Measurements from ENCODE around the gene EPB41L4B. TPM values are rescaled to one million over a fixed set of nuclear protein-coding genes. Genes with fewer than 3 reads are reported as not detected.
A peak's percentile ranks its signal among the peaks of the same experiment; 100 is the strongest.

EPB41L4B gene
- total and polyA plus RNA-seq, 4 donors, result 6.0 to 14.5 (median 12.2) TPM

- 75 to 82% methylated on average over 2 of the region's 2 CpGs for WGBS, 2 donors
- ATAC-seq (ENCODE audit: insufficient read depth, low FRiP score) (no peak), DNase-seq (peak in 2 of 3 donors; percentile 19 to 23)
- TF ChIP-seq, protein P1, sequence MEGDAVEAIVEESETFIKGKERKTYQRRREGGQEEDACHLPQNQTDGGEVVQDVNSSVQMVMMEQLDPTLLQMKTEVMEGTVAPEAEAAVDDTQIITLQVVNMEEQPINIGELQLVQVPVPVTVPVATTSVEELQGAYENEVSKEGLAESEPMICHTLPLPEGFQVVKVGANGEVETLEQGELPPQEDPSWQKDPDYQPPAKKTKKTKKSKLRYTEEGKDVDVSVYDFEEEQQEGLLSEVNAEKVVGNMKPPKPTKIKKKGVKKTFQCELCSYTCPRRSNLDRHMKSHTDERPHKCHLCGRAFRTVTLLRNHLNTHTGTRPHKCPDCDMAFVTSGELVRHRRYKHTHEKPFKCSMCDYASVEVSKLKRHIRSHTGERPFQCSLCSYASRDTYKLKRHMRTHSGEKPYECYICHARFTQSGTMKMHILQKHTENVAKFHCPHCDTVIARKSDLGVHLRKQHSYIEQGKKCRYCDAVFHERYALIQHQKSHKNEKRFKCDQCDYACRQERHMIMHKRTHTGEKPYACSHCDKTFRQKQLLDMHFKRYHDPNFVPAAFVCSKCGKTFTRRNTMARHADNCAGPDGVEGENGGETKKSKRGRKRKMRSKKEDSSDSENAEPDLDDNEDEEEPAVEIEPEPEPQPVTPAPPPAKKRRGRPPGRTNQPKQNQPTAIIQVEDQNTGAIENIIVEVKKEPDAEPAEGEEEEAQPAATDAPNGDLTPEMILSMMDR (IDR thresholded peaks at IDR 0.05; ENCODE audit: control extremely low read depth, extremely low read depth), result no peak
- Histone ChIP-seq H3K36me3 (ENCODE audit: control insufficient read depth in 4 of 4, insufficient read depth in 4 of 4, low read length in 4 of 4) (no peaks in the 10 kb centered on the region), H3K27ac (ENCODE audit: low read depth in 1 of 2, low read length in 1 of 2) (no peak overlapping the region), H3K9ac (ENCODE audit: insufficient read depth in 1 of 2, low read length in 2 of 2) (no peak overlapping the region), H3K4me3 (no peak overlapping the region), H3K4me1 (ENCODE audit: control insufficient read depth in 5 of 5, insufficient read depth in 5 of 5, low read length in 5 of 5) (no peaks in the 10 kb centered on the region), H3K27me3 (ENCODE audit: control insufficient read depth in 3 of 3, insufficient read depth in 3 of 3, low read length in 2 of 3) (peaks cover 0 to 2% (median 0%) of the 10 kb centered on the region in 3 donors), H3K9me3 (ENCODE audit: control insufficient read depth in 4 of 4, insufficient read depth in 3 of 4, low read length in 3 of 4) (peaks cover 0 to 2% (median 0%) of the 10 kb centered on the region in 4 donors)
Observed at GRCh38 chr9:109242014-109242413, 78.8 kb downstream of the EPB41L4B start.

DNA sequence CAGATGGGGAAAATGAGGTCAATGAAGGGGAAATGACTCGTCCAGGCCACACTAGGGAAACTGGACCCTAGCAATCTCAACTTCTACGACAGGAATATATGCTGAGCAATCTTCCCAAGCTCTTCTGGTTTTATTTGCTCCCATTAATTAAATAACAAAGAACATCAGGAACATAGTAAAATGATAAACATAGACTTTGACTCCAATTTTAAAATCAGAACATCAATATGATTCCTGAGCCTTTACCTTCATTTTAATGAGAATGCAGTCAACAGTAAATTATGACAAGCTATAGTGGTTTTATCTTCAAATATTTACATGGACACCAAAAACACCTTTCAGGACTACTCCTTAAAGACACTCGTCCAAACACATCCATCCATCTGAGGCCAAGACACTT, 79.7 kb downstream of the EPB41L4B start:
- WGBS, 2 donors, result 84% methylated on average over 3 of the region's 3 CpGs
- no peak for ATAC-seq (ENCODE audit: insufficient read depth, low FRiP score)

GRCh38 chr9:109239240-109239639, 81.6 kb downstream of the EPB41L4B start:
- Histone ChIP-seq H3K4me1 (ENCODE audit: control insufficient read depth in 5 of 5, insufficient read depth in 5 of 5, low read length in 5 of 5) (no peaks in the 10 kb centered on the region), H3K36me3 (ENCODE audit: control insufficient read depth in 4 of 4, insufficient read depth in 4 of 4, low read length in 4 of 4) (no peaks in the 10 kb centered on the region), H3K9ac (ENCODE audit: insufficient read depth in 1 of 2, low read length in 2 of 2) (no peak overlapping the region), H3K4me3 (no peak overlapping the region), H3K27ac (ENCODE audit: low read depth in 1 of 2, low read length in 1 of 2) (no peak overlapping the region), H3K27me3 (ENCODE audit: control insufficient read depth in 3 of 3, insufficient read depth in 3 of 3, low read length in 2 of 3) (no peaks in the 10 kb centered on the region), H3K9me3 (ENCODE audit: control insufficient read depth in 4 of 4, insufficient read depth in 3 of 4, low read length in 3 of 4) (peaks cover 0 to 2% (median 0%) of the 10 kb centered on the region in 4 donors)
- TF ChIP-seq, protein P1 (IDR thresholded peaks at IDR 0.05; ENCODE audit: control extremely low read depth, extremely low read depth), result no peak
- WGBS, 2 donors, result 95 to 96% methylated on average over 3 of the region's 3 CpGs
- ATAC-seq (ENCODE audit: insufficient read depth, low FRiP score) (no peak), DNase-seq (no peak)

More for the DNA sequence above, 79.7 kb downstream of the EPB41L4B start:
- Histone ChIP-seq H3K27ac (ENCODE audit: low read depth in 1 of 2, low read length in 1 of 2) (no peak overlapping the region), H3K4me1 (ENCODE audit: control insufficient read depth in 5 of 5, insufficient read depth in 5 of 5, low read length in 5 of 5) (no peaks in the 10 kb centered on the region), H3K4me3 (no peak overlapping the region), H3K9ac (ENCODE audit: insufficient read depth in 1 of 2, low read length in 2 of 2) (no peak overlapping the region), H3K36me3 (ENCODE audit: control insufficient read depth in 4 of 4, insufficient read depth in 4 of 4, low read length in 4 of 4) (no peaks in the 10 kb centered on the region), H3K27me3 (ENCODE audit: control insufficient read depth in 3 of 3, insufficient read depth in 3 of 3, low read length in 2 of 3) (peaks cover 0 to 2% (median 0%) of the 10 kb centered on the region in 3 donors), H3K9me3 (ENCODE audit: control insufficient read depth in 4 of 4, insufficient read depth in 3 of 4, low read length in 3 of 4) (peaks cover 0 to 2% (median 0%) of the 10 kb centered on the region in 4 donors)
- TF ChIP-seq, protein P1 (IDR thresholded peaks at IDR 0.05; ENCODE audit: control extremely low read depth, extremely low read depth), result no peak
- DNase-seq, result no peak

- WGBS, 2 donors, result 76 to 84% methylated on average over 3 of the region's 3 CpGs
- DNase-seq (no peak), ATAC-seq (ENCODE audit: insufficient read depth, low FRiP score) (no peak)
- Histone ChIP-seq H3K9ac (ENCODE audit: insufficient read depth in 1 of 2, low read length in 2 of 2) (no peak overlapping the region), H3K4me1 (ENCODE audit: control insufficient read depth in 5 of 5, insufficient read depth in 5 of 5, low read length in 5 of 5) (no peaks in the 10 kb centered on the region), H3K36me3 (ENCODE audit: control insufficient read depth in 4 of 4, insufficient read depth in 4 of 4, low read length in 4 of 4) (no peaks in the 10 kb centered on the region), H3K9me3 (ENCODE audit: control insufficient read depth in 4 of 4, insufficient read depth in 3 of 4, low read length in 3 of 4) (peaks cover 0 to 2% (median 0%) of the 10 kb centered on the region in 4 donors), H3K27me3 (ENCODE audit: control insufficient read depth in 3 of 3, insufficient read depth in 3 of 3, low read length in 2 of 3) (no peaks in the 10 kb centered on the region), H3K27ac (ENCODE audit: low read depth in 1 of 2, low read length in 1 of 2) (no peak overlapping the region), H3K4me3 (no peak overlapping the region)
- TF ChIP-seq, protein P1 (IDR thresholded peaks at IDR 0.05; ENCODE audit: control extremely low read depth, extremely low read depth), result no peak
Observed at GRCh38 chr9:109238655-109239054, 82.2 kb downstream of the EPB41L4B start.

Data from lung (tissue), 12 donors.